DLD1 (cell line): Measurements from ENCODE around the gene KLHL3.

Experiments
- in situ Hi-C: cut with HindIII; loops from 2 replicates; pipeline ENCODE4 v1.10.0; 2017; ENCODE audit warnings: low sequenced_read_pairs

KLHL3 gene

DNA sequence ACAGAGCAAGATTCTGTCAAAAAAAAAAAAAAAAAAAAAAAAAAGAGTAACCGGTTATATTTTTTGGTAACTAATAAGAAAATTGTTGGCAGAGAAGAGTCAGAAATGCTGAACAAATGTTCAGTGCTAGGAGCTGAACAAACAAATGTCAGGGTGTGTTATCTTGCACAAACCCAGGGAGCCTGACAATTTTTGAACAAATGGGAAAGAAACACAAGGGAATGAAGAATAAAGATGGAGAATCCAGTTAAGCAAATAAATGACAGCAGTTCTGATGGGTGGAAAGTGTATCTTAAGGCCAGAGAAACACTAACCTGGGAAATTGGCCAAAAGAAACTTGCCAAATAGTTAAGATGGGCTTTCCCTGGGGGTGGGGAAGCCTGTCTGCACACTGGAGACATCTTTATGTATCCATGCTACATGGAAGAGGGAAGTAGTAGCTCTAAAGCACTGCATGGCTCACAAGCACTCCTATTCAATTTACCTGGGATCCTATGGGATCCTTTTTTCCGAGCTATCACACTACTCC lies 23.7 kb downstream of the KLHL3 start:
- in situ Hi-C loops: no loop called here

DNA sequence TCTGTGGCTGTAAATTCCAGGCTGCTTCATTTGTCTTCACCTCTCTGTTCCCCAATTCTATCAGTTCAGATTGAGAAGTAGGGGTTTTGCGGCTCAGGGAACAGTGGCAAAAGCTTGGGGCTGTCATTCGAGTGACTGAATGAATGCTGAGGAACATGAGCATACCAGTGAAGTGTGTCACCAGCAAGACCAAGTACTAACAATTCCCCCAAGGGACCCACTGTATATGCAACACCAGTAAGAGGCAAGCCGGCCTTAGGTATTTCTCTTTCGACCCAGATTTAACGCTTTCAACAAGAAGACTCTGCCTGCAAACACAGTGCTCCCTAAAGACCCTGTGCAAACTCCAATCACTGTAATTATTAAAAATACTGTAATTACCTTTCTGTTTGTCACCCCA lies 25.8 kb downstream of the KLHL3 start:
- in situ Hi-C loops: no loop called here

DNA sequence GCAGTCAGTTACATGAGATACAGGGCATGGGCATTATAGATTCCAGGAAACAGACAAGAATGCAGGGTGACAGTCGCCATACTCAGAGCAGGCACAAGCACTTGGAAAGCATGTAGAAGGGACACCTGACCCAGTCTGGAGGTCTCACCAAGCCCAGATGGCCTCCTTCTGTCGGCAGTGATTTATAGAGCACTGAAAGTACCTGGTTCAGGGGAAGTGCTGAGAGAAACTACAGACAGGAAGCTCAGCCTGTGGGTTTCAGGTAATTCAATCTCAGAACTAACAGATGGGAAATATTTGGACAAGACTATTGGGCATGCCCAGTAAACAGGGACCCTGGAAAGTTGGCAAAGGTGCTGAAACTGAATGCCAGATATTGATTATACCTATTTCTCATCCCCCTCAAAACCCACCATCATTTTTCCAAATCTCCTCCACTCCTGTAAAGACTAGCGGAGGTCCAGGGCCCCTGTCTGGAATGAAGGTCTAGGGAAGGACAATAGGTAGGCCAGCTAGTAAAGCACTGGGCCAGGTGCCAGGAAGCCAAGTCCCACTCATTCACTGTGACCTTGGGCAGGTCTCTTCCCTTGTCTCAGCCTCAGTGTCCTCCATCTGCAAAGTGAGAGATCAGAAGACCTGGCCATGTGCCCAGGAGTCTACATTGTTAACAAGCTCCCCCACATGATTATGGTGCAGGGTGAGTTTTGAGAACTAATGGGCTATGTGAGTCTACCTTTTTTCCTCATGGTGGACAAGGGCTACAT lies 26.9 kb downstream of the KLHL3 start:
- in situ Hi-C loops: loop anchor here (5.0 kb wide), 1 partner anchor 37 kb away; no protein-coding TSS in a partner anchor

DNA sequence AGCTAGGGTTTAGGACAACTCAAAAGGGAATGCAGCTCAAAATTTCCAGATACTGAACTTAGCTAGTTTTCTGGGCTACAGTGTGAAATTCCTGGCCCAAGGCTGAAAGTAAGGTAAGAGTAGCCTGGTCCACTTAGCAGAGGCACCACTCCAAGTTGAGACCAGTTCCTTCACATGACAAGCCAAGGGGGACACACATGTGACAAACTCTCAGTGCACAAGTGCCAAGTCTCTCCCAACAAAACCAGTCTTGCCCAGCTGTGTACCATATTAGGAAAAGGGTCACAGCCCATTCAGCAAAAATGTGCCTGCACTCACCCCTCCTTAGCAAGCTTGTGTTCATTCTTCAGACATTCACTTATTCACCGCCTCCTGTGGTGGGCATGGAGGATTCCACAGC lies 27.8 kb downstream of the KLHL3 start:
- in situ Hi-C loops: loop anchor here (5.0 kb wide), 1 partner anchor 36 kb away; no protein-coding TSS in a partner anchor

DNA sequence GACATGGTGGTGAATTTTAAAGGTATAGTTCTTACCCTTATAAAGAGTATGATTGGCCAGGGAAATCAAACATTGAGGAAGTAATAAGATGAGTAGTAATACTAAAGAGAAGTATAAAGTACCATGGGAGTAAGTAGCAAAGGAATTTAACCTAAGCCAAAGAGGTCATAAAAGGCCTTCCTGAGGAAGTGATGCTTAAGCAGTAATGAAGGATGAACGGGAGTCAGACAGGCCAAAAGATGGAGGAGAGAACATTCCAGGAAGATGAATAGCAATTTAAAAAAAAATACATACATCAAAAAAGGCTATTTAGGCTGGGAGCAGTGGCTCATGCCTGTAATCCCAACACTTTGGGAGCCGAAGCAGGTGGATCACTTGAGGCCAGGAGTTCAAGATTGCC lies 29.0 kb downstream of the KLHL3 start:
- in situ Hi-C loops: loop anchor here (5.0 kb wide), 1 partner anchor 35 kb away; no protein-coding TSS in a partner anchor

DNA sequence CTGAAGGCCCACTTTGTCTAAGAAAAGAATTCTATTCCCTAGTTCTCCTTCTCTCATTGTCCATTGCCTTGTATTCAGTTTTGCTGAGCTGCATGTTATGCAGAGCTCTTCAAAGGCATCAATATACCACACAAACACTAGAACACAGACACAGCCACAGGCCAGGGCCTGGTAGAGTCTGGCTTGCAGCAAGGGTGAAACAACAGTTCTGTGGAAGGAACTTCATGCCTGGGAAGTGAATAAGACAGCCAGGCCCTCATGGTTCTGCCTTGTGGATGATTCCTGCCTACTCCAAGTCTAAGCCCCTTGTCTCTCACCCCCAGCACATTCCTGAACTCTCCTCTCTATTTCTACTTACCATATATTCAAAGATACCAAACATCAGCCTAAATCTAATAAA lies 30.8 kb downstream of the KLHL3 start:
- in situ Hi-C loops: loop anchor here (5.0 kb wide), 1 partner anchor 33 kb away; no protein-coding TSS in a partner anchor

DNA sequence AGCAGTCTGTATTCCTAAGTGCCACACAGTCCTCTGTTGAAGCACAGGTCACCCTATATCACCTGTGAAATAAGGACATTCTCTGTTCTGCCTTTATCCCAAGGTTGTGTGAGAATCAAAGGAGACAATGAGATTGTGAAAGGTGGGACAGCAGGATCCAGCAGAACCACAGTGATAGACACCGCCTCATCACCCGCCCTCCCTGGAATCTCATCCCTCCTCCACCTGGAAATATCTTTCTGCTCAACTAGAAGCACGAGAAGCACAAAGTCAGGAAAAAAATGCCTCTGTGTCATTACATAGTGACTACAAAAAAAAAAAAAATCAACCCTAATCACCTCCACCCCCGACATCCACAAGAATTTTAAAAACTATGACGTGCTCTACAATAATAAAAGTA lies 32.3 kb downstream of the KLHL3 start:
- in situ Hi-C loops: no loop called here

DNA sequence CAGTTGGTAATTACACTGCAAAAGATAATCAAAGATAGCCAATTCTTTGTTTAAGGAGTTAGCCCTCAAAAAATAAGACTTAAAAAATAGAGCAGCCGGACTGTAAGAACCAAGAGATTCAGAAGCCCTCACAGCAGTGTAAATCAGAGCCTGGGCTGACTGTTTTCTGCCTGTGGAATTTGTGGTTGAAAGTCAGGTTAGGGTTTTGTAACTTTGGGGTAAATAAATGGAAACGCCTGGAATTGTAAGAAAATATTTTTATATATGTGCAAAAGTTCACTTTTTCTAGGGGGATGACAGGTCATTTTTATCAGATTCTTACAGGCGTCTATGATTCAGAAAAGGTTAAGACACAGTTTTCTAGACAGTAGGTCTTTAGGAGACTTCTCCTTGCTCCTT lies 35.6 kb downstream of the KLHL3 start:
- in situ Hi-C loops: no loop called here

DNA sequence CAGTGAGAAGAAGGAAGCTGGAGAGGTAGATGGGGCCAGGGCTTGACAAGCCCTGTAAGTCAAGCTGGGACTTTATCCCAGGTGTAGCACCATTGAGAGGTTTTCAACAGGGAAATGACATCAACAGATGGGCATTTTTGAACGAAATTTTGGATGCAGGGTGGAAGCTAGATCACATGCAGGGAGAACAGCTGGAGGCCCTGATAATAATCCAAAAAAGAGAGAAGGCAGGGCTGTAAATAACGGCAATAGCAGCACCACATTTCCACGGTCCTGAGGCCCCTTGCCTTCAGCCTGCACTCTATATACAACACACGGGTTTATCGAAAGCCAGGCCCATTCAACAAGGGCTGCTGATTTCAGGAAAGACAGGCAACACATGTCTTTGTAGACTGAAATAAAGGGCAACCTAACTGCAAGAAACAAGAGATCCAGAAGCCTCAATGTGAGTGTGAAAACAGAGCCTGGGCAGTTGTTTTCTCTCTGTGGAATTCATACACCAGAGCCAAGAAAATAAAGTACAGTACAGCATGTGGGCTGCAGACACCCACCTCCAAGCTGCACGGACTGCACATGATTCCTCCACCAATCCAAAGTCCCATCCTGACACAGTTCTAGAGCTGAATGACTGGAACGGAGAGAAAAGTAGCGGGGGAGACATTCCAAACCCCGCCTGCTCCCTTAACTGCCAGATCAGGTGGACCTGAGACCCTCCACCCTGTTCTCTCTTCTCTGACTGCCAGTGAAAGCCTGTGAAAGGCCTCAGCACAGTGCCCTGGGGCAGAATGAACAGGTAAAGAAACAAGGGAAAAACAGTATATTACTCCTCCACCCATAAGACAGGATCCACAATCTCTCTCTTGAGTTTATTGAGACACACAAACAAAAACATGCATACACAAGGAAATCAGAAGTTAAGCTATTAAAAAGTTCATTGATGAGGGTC lies 36.3 kb downstream of the KLHL3 start:
- in situ Hi-C loops: no loop called here

DNA sequence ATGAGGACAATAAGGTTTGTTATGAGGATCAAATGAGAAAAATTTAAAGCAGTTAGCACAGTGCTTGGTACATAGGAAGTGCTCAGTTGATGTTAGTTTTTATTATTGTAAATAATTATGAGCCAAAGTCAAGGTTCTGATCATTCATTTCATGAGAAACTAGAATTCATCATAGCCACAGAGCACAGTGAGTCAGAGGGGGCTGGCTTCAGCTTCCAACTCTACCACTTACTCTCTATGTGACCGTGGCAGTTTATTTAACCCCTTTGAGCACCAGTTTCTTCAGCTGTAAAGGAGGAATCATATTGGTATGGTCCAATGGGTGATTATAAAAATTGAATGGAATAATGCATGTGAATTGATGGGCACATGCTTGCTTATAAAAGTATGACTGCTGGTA lies 39.4 kb downstream of the KLHL3 start:
- in situ Hi-C loops: no loop called here

DNA sequence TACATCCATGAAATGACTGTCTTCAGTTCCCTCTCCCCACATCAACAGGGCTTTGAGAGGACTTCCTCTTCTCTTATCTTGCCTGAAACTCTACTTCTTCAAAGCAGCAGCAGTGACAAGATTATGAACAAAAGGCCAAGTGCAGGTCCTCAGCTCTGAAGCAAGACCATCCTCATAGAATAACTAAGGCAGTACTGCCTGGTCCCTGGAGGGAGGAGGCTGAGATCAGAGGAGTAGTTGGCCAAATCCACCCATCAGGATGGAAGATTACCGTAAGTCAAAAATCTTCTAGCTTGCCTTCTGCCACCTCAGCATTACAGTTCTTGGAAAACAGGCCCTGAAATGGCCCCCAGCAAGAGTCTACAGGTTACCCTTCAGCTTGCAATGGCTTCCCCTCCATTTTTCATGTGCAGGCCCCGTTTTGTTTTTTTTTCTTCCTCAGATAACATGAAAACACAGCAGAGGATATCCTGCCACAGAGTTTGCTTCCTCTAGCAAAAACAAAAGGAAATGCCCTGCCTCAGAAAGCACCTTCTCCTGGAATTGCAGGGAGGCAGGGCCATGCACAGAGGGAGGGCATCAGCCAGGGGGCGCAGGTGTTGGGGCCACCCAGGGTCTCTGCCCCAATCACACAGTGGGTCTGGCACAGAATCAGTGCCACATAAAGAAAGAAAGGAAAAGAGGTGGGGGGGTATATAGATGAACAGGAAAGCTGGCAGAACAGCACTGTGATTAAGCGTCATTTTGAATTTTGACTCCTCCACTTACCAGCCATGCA lies 40.0 kb downstream of the KLHL3 start:
- in situ Hi-C loops: no loop called here

DNA sequence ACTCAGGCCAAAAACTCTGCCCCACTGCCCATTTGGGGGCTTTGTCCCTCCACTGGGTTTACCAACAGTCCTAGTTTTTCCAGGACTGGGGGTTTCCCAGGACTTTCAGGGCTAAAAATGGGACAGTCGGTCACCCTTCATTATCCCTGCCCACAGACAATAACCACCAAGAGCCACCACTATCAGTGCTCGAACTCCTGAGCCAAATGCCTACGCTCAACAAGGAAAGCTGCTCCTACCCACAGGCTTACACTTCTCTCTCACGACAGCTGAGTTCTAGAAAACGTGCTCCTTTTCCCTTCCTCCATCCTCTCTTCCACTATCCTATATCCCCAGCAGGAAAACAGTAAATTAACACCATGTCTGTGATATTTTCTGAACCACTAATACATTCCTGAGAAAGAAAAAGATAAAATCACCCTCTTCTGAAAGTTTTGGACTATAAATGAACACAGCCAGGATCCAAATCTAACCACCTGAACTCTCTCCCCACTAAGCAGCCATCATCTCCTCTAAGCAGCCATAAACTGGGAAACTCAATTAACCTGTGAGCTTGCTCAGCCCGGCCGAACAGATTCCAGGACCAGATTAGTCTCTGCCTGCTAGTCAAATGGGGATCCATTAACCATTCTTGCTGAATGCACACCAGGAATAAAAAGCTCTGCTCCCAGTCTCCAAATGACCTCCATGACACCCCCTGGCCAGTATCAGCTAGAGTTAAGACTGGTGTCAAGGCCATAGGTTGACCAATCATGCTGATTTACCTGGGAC lies 41.8 kb downstream of the KLHL3 start:
- in situ Hi-C loops: no loop called here

DNA sequence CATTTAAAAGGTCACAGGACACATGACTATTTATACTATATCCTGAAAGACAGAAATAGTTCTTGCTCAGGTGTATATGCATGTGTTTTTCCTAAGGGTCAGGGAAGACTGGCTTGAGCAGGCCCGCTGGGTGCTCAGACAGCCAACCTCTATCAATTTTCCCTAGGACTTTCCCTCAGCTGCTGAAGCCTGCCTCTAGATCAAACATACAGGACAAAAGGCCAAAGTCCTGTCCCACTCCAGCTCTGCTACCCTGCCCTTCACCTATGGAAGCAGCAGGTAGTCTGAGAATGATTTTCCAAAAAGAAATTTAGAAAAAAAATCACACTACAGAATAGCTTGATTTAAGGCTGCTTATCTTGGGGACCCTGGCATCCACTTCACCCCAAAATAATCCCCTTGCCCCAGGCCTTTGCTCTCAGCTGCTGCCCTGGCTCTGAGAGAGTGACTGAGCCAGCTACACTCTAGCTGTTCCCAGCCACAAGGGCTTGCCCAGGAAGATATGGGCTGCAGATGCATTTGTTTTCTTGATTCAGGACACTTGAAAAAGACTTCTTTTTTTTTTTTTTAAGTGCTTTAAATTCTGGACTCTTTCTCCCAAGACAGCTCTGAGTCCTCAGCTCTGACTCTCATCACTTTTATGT lies 42.5 kb downstream of the KLHL3 start:
- in situ Hi-C loops: no loop called here

DNA sequence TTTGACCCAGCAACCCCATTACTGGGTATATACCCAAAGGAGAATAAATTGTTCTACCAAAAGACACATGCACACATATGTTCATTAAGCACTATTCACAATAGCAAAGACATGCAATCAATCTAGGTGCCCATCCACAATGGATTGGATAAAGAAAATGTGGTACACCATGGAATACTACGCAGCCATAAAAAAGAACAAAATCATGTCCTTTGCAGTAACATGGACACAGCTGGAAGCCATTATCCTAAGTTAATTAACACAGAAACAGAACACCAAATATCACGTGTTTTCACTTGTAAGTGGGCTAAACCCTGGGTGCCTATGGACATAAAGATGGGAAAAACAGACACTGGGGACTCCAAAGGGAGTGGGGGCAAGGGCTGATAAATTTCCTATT lies 46.6 kb downstream of the KLHL3 start:
- in situ Hi-C loops: no loop called here

DNA sequence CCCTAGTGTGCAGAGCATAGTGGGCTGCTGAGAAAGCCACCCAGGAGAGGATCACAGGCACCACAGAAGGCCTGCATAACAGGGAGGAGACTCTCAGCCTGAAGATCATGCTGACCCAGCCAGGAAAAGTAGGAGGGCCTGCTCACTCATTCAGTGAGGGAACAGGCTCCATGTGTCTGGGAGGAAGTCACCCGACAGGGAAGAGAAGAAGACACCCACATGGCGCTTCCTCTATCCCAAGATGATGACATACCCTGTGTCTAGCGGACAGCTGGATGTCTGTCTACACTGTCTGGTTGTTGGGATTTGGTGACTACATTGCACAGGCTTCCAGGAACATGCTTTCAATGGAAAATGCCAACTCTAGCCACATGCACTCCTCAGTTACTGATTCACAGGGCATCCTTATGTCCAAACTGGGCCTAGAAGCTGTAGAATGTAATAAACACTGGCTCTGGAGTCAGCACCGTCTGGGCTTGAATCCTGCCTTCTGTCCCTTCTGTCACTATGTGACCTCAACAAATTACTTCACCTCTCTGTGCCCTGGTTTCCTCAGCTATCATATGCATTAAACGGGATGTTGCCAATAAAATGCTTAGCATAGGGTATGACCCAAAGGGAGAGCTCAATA lies 47.6 kb downstream of the KLHL3 start:
- in situ Hi-C loops: no loop called here

DNA sequence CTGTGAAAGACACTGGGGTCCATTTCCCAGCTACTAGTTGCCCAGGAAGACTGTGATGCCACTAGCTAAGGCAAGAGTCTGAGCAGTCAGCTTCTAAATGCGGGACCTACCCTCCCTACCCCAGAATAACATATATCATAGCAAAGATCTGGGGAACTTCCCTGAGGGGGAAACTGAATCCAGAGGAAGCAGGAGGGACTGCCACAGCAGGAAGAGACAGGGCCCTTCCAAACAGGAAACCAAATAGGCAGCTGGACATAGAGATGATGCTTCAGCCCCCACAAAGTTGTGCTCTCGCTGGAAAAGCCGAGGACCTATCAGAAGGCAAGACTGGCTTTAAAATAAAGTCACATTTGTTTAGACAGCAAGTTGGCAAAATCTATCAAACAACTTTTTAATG lies 51.1 kb downstream of the KLHL3 start:
- in situ Hi-C loops: no loop called here

DNA sequence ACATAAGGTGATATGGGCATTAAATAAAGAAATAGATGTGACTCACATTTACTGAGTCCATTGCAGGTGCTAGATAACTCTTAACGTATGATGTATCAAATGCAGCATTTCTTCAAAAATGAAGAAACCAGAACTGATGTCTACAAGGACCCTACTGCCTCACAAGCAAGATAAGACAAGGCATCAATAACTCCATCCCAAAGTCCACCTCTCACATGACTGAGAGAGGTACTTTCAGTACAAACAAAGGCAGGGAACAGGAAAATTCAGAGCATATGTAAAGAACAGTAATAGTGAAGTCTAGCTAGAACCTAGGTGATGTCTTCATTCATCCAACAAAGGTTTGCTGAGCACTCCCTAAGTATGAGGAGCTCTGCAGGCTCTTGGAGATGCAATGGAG lies 54.7 kb downstream of the KLHL3 start:
- in situ Hi-C loops: no loop called here

DNA sequence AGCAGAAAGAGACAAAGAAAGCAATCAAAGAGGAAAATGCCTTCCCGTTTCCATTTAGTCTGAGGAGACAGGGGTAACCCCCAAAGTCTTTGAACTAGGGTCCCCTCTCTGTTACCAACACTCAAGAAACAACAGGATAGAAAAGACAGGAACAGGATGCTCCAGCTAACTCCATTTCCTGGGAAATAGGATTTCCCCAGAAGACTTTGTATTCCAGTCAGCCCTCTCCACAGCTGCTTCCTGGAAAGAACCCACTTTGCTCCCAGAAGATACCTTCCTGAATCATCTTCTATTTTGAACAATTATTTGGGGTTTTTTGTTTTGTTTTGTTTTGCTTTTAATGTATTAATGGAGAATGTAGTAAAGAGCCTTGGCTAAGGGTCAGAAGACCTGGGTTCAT lies 56.0 kb downstream of the KLHL3 start:
- in situ Hi-C loops: no loop called here

DNA sequence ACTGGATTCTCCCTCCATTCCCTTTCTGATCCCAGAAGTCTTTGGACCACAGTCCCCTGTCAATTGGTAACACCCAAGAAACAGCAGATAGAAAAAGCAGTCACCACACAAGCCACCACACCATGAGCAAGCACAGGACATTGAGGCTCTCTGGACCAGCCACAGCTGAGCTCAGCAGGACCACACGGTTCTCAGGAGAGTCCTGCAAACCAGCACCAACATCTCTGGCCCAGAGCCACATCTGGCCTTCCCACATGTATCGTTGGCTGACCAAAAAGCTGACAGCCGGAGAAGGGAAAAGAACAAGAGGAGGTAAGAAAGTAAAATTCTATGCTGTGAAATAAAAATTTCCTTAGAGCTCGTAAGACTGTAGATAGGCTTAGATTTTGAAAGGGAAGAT lies 56.7 kb downstream of the KLHL3 start:
- in situ Hi-C loops: no loop called here
